Measurements from ENCODE around the gene THSD8.
A peak's percentile ranks its signal among the peaks of the same experiment; 100 is the strongest.
"Not testable (repeated sequence)": the region's sequence is repeated elsewhere in the genome, so short reads cannot be mapped to it uniquely, and the experiment has no call there.

Gene THSD8

GRCh38 chr19:12833738-12834565 lies 32.1 kb downstream of the THSD8 start:
- DNase-seq, result no peak

GRCh38 chr19:12834566-12834943 lies 32.7 kb downstream of the THSD8 start, which contains the start of gene RTBDN:
RTBDN (minus strand) TSS chr19:12834579; CDS start chr19:12829979, 4,600 bp downstream.
- peak; percentile 43 for DNase-seq

GRCh38 chr19:12834976-12835757 lies 33.3 kb downstream of the THSD8 start:
- DNase-seq, result no peak

GRCh38 chr19:12836529-12836863 lies 34.6 kb downstream of the THSD8 start:
- no peak for DNase-seq

- DNase-seq, result peak; percentile 41
These were observed 35.4 kb downstream of the THSD8 start for GRCh38 chr19:12837225-12837624.

- DNase-seq, result no peak
These were observed 36.5 kb downstream of the THSD8 start, which contains the start of gene MAST1 for GRCh38 chr19:12838182-12838885. MAST1 (plus strand) TSS chr19:12838515; CDS start chr19:12838573, 58 bp downstream.

- no peak for DNase-seq
These were observed 37.3 kb downstream of the THSD8 start for GRCh38 chr19:12838886-12839756.

- DNase-seq, result peak; percentile 68
These were observed 38.5 kb downstream of the THSD8 start for GRCh38 chr19:12840091-12841079.

- DNase-seq, result peak; percentile 26
These were observed 39.2 kb downstream of the THSD8 start for GRCh38 chr19:12841094-12841493.

- no peak for DNase-seq
These were observed 40.6 kb downstream of the THSD8 start for GRCh38 chr19:12842511-12842910.

GRCh38 chr19:12843328-12843727 lies 41.5 kb downstream of the THSD8 start:
- no peak for DNase-seq

GRCh38 chr19:12843999-12844732 lies 42.3 kb downstream of the THSD8 start:
- no peak for DNase-seq

- DNase-seq, result not testable (repeated sequence)
These were observed 44.7 kb downstream of the THSD8 start for GRCh38 chr19:12846613-12847012.

GRCh38 chr19:12847159-12848139 lies 45.6 kb downstream of the THSD8 start:
- DNase-seq, result peak; percentile 63
